Gastrocnemius medialis (tissue), 4 donors: Measurements from ENCODE around the gene KRT7. TPM values are rescaled to one million over a fixed set of nuclear protein-coding genes. Genes with fewer than 3 reads are reported as not detected.
"Not testable (repeated sequence)": the region's sequence is repeated elsewhere in the genome, so short reads cannot be mapped to it uniquely, and the experiment has no call there.

Experiments
- ATAC-seq, 2 donors: fragments of 150-250 bp; one replicate each; pipeline ENCODE4 v1.9.1; 2016
- DNase-seq, 2 donors: peaks; one replicate each; pipeline ENCODE4 v3.0.0-alpha.2; 2019
- H3K27ac ChIP-seq, 4 donors: fragments of 200-600 bp; sonication (generic); 1 replicate in 1 of 4; 2 replicates in 3 of 4; pipeline ENCODE4 v1.5.1; 2016 to 2018; ENCODE audit warnings: mild to moderate bottlenecking in 2 of 4, moderate library complexity in 1 of 4
- H3K27me3 ChIP-seq, 3 donors: fragments of 200-600 bp; sonication (generic) in 2 of 3; 1 replicate in 1 of 3; 2 replicates in 2 of 3; pipeline versions ENCODE4 v1.5.1 to v1.6.0; 2016 to 2019; ENCODE audit warnings: mild to moderate bottlenecking in 1 of 3, moderate library complexity in 1 of 3
- H3K36me3 ChIP-seq, 2 donors: fragments of 200-600 bp; sonication (generic) in 1 of 2; one replicate each; pipeline ENCODE4 v1.5.1; 2017 to 2018
- H3K4me1 ChIP-seq, 2 donors: fragments of 200-600 bp; sonication (generic) in 1 of 2; one replicate each; pipeline ENCODE4 v1.5.1; 2016 to 2017; ENCODE audit warnings: mild to moderate bottlenecking in 2 of 2
- H3K4me3 ChIP-seq, 4 donors: fragments of 200-600 bp; sonication (generic) in 3 of 4; 1 replicate in 1 of 4; 2 replicates in 3 of 4; pipeline ENCODE4 v1.5.1; 2016 to 2019; ENCODE audit warnings: mild to moderate bottlenecking in 2 of 4
- H3K9me3 ChIP-seq, 3 donors: fragments of 200-600 bp; sonication (generic) in 2 of 3; 1 replicate in 1 of 3; 2 replicates in 2 of 3; pipeline ENCODE4 v1.5.1; 2016 to 2019
- CTCF ChIP-seq, 5 experiments: fragments of 450-650 bp in 3 of 5; fragments of 200-600 bp in 2 of 5; sonication (generic) in 2 of 5; IDR thresholded peaks in 4 of 5; conservative IDR thresholded peaks in 1 of 5; 1 replicate in 4 of 5; 2 replicates in 1 of 5; pipeline ENCODE4 v1.5.1; 2016 to 2019; ENCODE audit warnings: antibody characterized with exemption in 5 of 5, mild to moderate bottlenecking in 3 of 5, moderate library complexity in 3 of 5
- POLR2A ChIP-seq, 2 donors: fragments of 450-650 bp; IDR thresholded peaks; one replicate each; pipeline ENCODE4 v1.6.1; 2017; ENCODE audit warnings: antibody characterized with exemption in 2 of 2, mild to moderate bottlenecking in 2 of 2, moderate library complexity in 2 of 2
- in situ Hi-C, 4 donors: fragments of 200-750 bp; cut with MboI; loops; one replicate each; pipeline versions ENCODE4 v1.15.0 to v1.8.0; 2017; ENCODE audit warnings: low sequenced_read_pairs in 4 of 4
- intact Hi-C: fragments of 100-400 bp; cut with DNase I; formaldehyde crosslinking; loops from one replicate; pipeline ENCODE4 v1.15.1; 2023; ENCODE audit warnings: low total_unique reads
- total RNA-seq, 4 donors: library from RNA; depleted of rRNA; stranded (reverse); fragments of >200 nt; gene quantifications; one replicate each; pipeline versions ENCODE4 v1.1.0 to v1.2.3, GENCODE V29; 2016

Gene KRT7
- total RNA-seq, 4 donors from 2014 or later: 0.39 to 4.4 (median 1.2) TPM

DNA sequence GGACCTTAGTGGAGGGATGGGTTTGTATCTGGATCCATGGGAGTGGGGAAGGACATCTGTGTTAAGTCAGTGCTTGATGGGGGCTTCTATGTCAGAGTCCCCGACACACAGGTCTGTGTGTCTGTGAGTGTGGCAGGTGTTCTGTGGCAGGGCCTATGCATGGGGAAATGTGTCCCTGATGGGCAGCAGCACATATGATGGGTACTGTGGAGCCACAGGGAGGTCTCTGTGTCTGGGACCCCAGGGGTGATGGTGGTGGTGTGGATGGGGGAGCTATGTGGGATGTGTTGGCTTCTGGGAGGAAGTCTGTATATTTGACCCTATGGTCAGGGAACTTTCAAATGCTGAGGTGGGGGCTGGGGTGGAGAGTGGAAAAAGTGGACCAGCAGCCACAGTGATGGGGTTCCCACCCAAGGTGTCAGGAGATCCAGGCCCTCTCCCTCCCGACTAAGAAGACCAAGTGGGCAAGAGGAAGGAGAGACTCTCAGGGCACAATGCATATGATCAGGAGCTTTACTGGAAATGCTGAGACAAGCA lies 16.5 kb downstream of the KRT7 start:
- no peak for TF ChIP-seq CTCF (IDR thresholded peaks at IDR 0.05 in 4 of 5, conservative IDR thresholded peaks at IDR 0.05 in 1 of 5)
- no peak for TF ChIP-seq POLR2A (IDR thresholded peaks at IDR 0.05)
- Histone ChIP-seq H3K4me1 (peaks cover 37 to 45% of the 10 kb centered on the region in 2 donors), H3K9me3 (no peaks in the 10 kb centered on the region), H3K36me3 (no peaks in the 10 kb centered on the region), H3K27ac (peak overlapping the region in 3 of 4 donors; percentile 73 to 80 (median 79)), H3K4me3 (no peak overlapping the region), H3K27me3 (no peaks in the 10 kb centered on the region)
- ATAC-seq (no peak), DNase-seq (no peak)
- intact Hi-C loops (loop anchor here (2.0 kb wide), 1 partner anchor 13 kb away; no protein-coding TSS in a partner anchor), in situ Hi-C loops (no loop called here)

GRCh38 chr12:52250048-52250990 lies 17.3 kb downstream of the KRT7 start:
- intact Hi-C loops: no loop called here

DNA sequence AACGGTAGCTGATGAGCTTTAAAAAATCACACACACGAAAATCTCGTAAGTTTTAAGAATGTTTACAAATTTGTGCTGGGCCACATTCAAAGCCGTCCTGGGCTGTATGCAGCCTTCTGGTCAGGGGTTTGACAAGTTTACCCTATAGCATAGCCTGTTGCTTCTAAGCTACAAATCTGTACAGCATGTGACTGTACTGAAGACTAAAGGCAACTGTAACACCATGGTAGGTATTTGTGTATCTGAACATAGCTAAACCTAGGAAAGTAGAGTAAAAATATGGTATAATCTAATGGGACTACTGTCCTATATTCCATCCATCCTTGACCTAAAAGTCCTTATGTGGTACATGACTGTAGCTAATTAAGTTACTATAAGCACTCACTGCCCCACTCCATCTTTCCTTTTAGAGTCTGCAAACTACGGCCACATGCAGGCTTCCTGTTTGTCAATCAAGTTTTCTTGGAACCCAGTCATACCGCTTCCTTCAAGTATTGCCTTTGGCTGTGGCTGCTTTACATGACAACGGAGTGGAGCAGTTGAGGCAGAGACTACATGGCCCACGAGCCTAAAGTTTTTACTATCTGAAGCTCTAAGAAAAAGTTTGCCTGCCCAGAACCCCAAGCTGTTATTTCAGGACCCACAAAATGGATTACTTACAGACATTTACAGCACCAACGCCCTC lies 18.5 kb downstream of the KRT7 start:
- DNase-seq: no peak
- Histone ChIP-seq H3K36me3 (no peaks in the 10 kb centered on the region), H3K4me1 (peaks cover 30 to 31% of the 10 kb centered on the region in 2 donors), H3K9me3 (no peaks in the 10 kb centered on the region), H3K4me3 (no peak overlapping the region), H3K27me3 (peaks cover 0 to 6% (median under 1%) of the 10 kb centered on the region in 3 donors), H3K27ac (no peak overlapping the region)
- intact Hi-C loops (no loop called here), in situ Hi-C loops (no loop called here)
- ATAC-seq: no peak
- TF ChIP-seq CTCF (IDR thresholded peaks at IDR 0.05 in 4 of 5, conservative IDR thresholded peaks at IDR 0.05 in 1 of 5): no peak
- no peak for TF ChIP-seq POLR2A (IDR thresholded peaks at IDR 0.05)

More at GRCh38 chr12:52250048-52250990, 17.3 kb downstream of the KRT7 start:
- in situ Hi-C loops: no loop called here
- no peak for TF ChIP-seq POLR2A (IDR thresholded peaks at IDR 0.05)
- TF ChIP-seq CTCF (IDR thresholded peaks at IDR 0.05 in 4 of 5, conservative IDR thresholded peaks at IDR 0.05 in 1 of 5): no peak
- no peak overlapping the region for H3K4me3 ChIP-seq
- ATAC-seq (no peak), DNase-seq (peak in 1 of 2 donors; percentile 8)
- H3K4me1 ChIP-seq: peaks cover 36 to 42% of the 10 kb centered on the region in 2 donors
- H3K36me3 ChIP-seq: no peaks in the 10 kb centered on the region
- no peak overlapping the region for H3K27ac ChIP-seq
- H3K9me3 ChIP-seq: no peaks in the 10 kb centered on the region
- peaks cover 0 to 4% (median 0%) of the 10 kb centered on the region in 3 donors for H3K27me3 ChIP-seq

GRCh38 chr12:52252175-52252615 lies 19.2 kb downstream of the KRT7 start:
- Histone ChIP-seq H3K27me3 (peaks cover 5 to 13% (median 8%) of the 10 kb centered on the region in 3 donors), H3K4me1 (peaks cover 23 to 26% of the 10 kb centered on the region in 2 donors)
- in situ Hi-C loops, H3K4me3 ChIP-seq, H3K36me3 ChIP-seq, H3K9me3 ChIP-seq, H3K27ac ChIP-seq, intact Hi-C loops, ATAC-seq: not testable (repeated sequence)
- peak in 1 of 2 donors; percentile 6 for DNase-seq
